ENCODE results near the gene PANX2.

GRCh38 chr22:50171319-50171964 lies 911 bp downstream of the PANX2 start:
- TF ChIP-seq CTCF (conservative IDR thresholded peaks at IDR 0.05; ENCODE audit: low read depth, low read length) (no peak), POLR2A (IDR thresholded peaks at IDR 0.05; ENCODE audit: low read depth, low read length) (no peak), MXI1 (IDR thresholded peaks at IDR 0.05; ENCODE audit: borderline replicate concordance, low read depth, low read length) (no peak), RAD21 (IDR thresholded peaks at IDR 0.05; ENCODE audit: low read length) (no peak), MAZ (IDR thresholded peaks at IDR 0.05; ENCODE audit: borderline replicate concordance, low read depth, low read length) (no peak), CHD1 (IDR thresholded peaks at IDR 0.05; ENCODE audit: low read depth, low read length) (no peak), USF2 (IDR thresholded peaks at IDR 0.05; ENCODE audit: low read depth, low read length) (no peak), MAFK (IDR thresholded peaks at IDR 0.05; ENCODE audit: low read depth, low read length) (no peak), FOS (IDR thresholded peaks at IDR 0.05; ENCODE audit: low read depth, low read length) (no peak), ELK1 (IDR thresholded peaks at IDR 0.05; ENCODE audit: borderline replicate concordance, low read depth, low read length) (no peak), BHLHE40 (IDR thresholded peaks at IDR 0.05; ENCODE audit: low read depth, low read length) (no peak), SMC3 (IDR thresholded peaks at IDR 0.05; ENCODE audit: low read depth, low read length) (no peak)

All from IMR-90 (cell line).